Ascending aorta (tissue), 2 donors: ENCODE measurements around the gene CNGA1. TPM values are rescaled to one million over a fixed set of nuclear protein-coding genes. Genes with fewer than 3 reads are reported as not detected.

Experiments used
- DNase-seq, 2 donors: peaks; one replicate each; pipeline ENCODE4 v3.0.0-alpha.2; 2019; ENCODE audit warnings: low spot score in 2 of 2
- H3K27ac ChIP-seq, 2 donors: fragments of 200-600 bp; sonication (generic); one replicate each; pipeline ENCODE4 v1.5.1; 2016 to 2017; ENCODE audit warnings: mild to moderate bottlenecking in 1 of 2
- H3K27me3 ChIP-seq: fragments of 200-600 bp; sonication (generic); one replicate; pipeline ENCODE4 v1.5.1; 2017
- H3K36me3 ChIP-seq, 2 donors: fragments of 200-600 bp; sonication (generic); one replicate each; pipeline ENCODE4 v1.5.1; 2016
- H3K4me1 ChIP-seq, 2 donors: fragments of 200-600 bp; sonication (generic); one replicate each; pipeline ENCODE4 v1.5.1; 2016 to 2017; ENCODE audit warnings: mild to moderate bottlenecking in 1 of 2
- H3K4me3 ChIP-seq, 2 donors: fragments of 200-600 bp; sonication (generic); one replicate each; pipeline ENCODE4 v1.5.1; 2016 to 2017; ENCODE audit warnings: mild to moderate bottlenecking in 1 of 2
- H3K9me3 ChIP-seq, 2 donors: fragments of 200-600 bp; sonication (generic); one replicate each; pipeline ENCODE4 v1.5.1; 2016
- CTCF ChIP-seq, 3 experiments: fragments of 200-600 bp in 2 of 3; fragments of 450-650 bp in 1 of 3; sonication (generic) in 2 of 3; IDR thresholded peaks; one replicate each; pipeline ENCODE4 v1.5.1; 2016 to 2019; ENCODE audit warnings: antibody characterized with exemption in 3 of 3, mild to moderate bottlenecking in 1 of 3, moderate library complexity in 1 of 3
- intact Hi-C: fragments of 100-400 bp; cut with DNase I; formaldehyde crosslinking; loops from one replicate; pipeline ENCODE4 v1.15.1; 2023
- total RNA-seq: library from RNA; depleted of rRNA; stranded (reverse); fragments of >200 nt; gene quantifications from one replicate; pipeline ENCODE4 v1.1.0, GENCODE V29; 2016

The CNGA1 gene
- total RNA-seq, 1 donor from 2014 or later = not detected

- no peaks in the 10 kb centered on the region for H3K27me3 ChIP-seq
- no peaks in the 10 kb centered on the region for H3K9me3 ChIP-seq
- no peaks in the 10 kb centered on the region for H3K36me3 ChIP-seq
- H3K27ac ChIP-seq = no peak overlapping the region
- DNase-seq = no peak
- no peaks in the 10 kb centered on the region for H3K4me1 ChIP-seq
- intact Hi-C loops = no loop called here
- TF ChIP-seq CTCF (IDR thresholded peaks at IDR 0.05) = no peak
- no peak overlapping the region for H3K4me3 ChIP-seq
Measured at GRCh38 chr4:47939456-47939855, 77.0 kb downstream of the CNGA1 start.

- Histone ChIP-seq H3K27me3 (no peaks in the 10 kb centered on the region), H3K27ac (no peak overlapping the region), H3K4me1 (no peaks in the 10 kb centered on the region), H3K36me3 (no peaks in the 10 kb centered on the region), H3K4me3 (no peak overlapping the region), H3K9me3 (no peaks in the 10 kb centered on the region)
- TF ChIP-seq CTCF (IDR thresholded peaks at IDR 0.05) = no peak
- intact Hi-C loops = no loop called here
- DNase-seq = no peak
Measured at GRCh38 chr4:47936336-47936735, 80.1 kb downstream of the CNGA1 start.

- Histone ChIP-seq H3K4me3 (no peak overlapping the region), H3K9me3 (no peaks in the 10 kb centered on the region), H3K36me3 (no peaks in the 10 kb centered on the region), H3K27ac (no peak overlapping the region), H3K4me1 (no peaks in the 10 kb centered on the region), H3K27me3 (no peaks in the 10 kb centered on the region)
- intact Hi-C loops = loop anchor here (5.0 kb wide), 1 partner anchor 267 kb away; no protein-coding TSS in a partner anchor
- no peak for DNase-seq
- peak in 2 of 3 experiments; percentile 57 to 63 for TF ChIP-seq CTCF (IDR thresholded peaks at IDR 0.05)
Measured at GRCh38 chr4:47933840-47934239, 82.6 kb downstream of the CNGA1 start.

- intact Hi-C loops = loop anchor here (2.0 to 5.0 kb wide), 2 partner anchors 16 to 264 kb away; partner anchors contain the start of gene NFXL1
- Histone ChIP-seq H3K9me3 (no peaks in the 10 kb centered on the region), H3K4me1 (peaks cover 0 to 4% of the 10 kb centered on the region in 2 donors), H3K27ac (no peak overlapping the region), H3K36me3 (no peaks in the 10 kb centered on the region), H3K4me3 (no peak overlapping the region), H3K27me3 (no peaks in the 10 kb centered on the region)
- DNase-seq = no peak
- no peak for TF ChIP-seq CTCF (IDR thresholded peaks at IDR 0.05)
Measured at GRCh38 chr4:47930971-47931804, 85.3 kb downstream of the CNGA1 start.

- no peak for DNase-seq
- Histone ChIP-seq H3K4me3 (no peak overlapping the region), H3K4me1 (peaks cover 0 to 4% of the 10 kb centered on the region in 2 donors), H3K27ac (no peak overlapping the region), H3K9me3 (no peaks in the 10 kb centered on the region), H3K36me3 (no peaks in the 10 kb centered on the region), H3K27me3 (no peaks in the 10 kb centered on the region)
- intact Hi-C loops = loop anchor here (2.0 to 5.0 kb wide), 4 partner anchors 15 to 262 kb away; partner anchors contain the start of gene NFXL1
- TF ChIP-seq CTCF (IDR thresholded peaks at IDR 0.05) = no peak
Measured at GRCh38 chr4:47929682-47930201, 86.7 kb downstream of the CNGA1 start.
